SK-N-SH (cell line): ENCODE measurements around the gene PATL2. TPM values are rescaled to one million over a fixed set of nuclear protein-coding genes. Genes with fewer than 3 reads are reported as not detected.
A peak's percentile ranks its signal among the peaks of the same experiment; 100 is the strongest.

Source experiments
- CTCF ChIA-PET: fragments of 300-600, 350-600 bp; formaldehyde crosslinking; extraction: SDS; loops from one replicate; lab custom pipeline; 2021; lab: Yijun Ruan, JAX
- POLR2A ChIA-PET: fragments of 350-600 bp; sonication (Branson Sonifier 250); formaldehyde crosslinking; extraction: SDS; loops from one replicate; lab custom pipeline; 2020; ENCODE audit warnings: antibody characterized with exemption, inconsistent platforms; lab: Yijun Ruan, JAX
- DNase-seq: peaks from one replicate; pipeline ENCODE4 v3.0.0; 2012
- H2AFZ ChIP-seq: fragments of 200-600 bp; sonication (generic); 2 replicates; pipeline ENCODE4 v1.8.1; 2016; ENCODE audit warnings: antibody characterized with exemption, mild to moderate bottlenecking, low read depth
- H3F3A ChIP-seq: fragments of 200-600 bp; sonication (generic); replicated peaks from 2 replicates; pipeline ENCODE3; 2016; ENCODE audit warnings: antibody characterized with exemption, mild to moderate bottlenecking; ENCODE audit not compliant: insufficient read depth
- H3K27ac ChIP-seq, 2 experiments: fragments of 200-500 bp in 1 of 2; fragments of 200-600 bp in 1 of 2; sonication (Bioruptor generic) in 1 of 2; sonication (generic), shearing (Covaris generic) in 1 of 2; 2 replicates each; pipeline versions ENCODE4 v1.5.1 to v1.6.1; 2014 to 2016; ENCODE audit warnings: low read depth in 2 of 2, inconsistent platforms in 1 of 2, low read length in 1 of 2, mild to moderate bottlenecking in 1 of 2, mixed read lengths in 1 of 2
- H3K27me3 ChIP-seq: fragments of 200-600 bp; sonication (generic), shearing (Covaris generic); 2 replicates; pipeline ENCODE4 v1.6.1; 2016; ENCODE audit warnings: mixed run types; ENCODE audit not compliant: insufficient read depth
- H3K36me3 ChIP-seq, 2 experiments: fragments of 200-500 bp in 1 of 2; fragments of 200-600 bp in 1 of 2; sonication (Bioruptor generic) in 1 of 2; sonication (generic) in 1 of 2; replicated peaks in 1 of 2; 2 replicates each; pipeline versions ENCODE3 to v1.5.1; 2014 to 2016; ENCODE audit warnings: low read length in 1 of 2, mild to moderate bottlenecking in 1 of 2; ENCODE audit not compliant: insufficient read depth in 2 of 2, control insufficient read depth in 1 of 2
- H3K4me1 ChIP-seq, 2 experiments: fragments of 200-500 bp in 1 of 2; fragments of 200-600 bp in 1 of 2; sonication (Bioruptor generic) in 1 of 2; sonication (generic), shearing (Covaris generic) in 1 of 2; 2 replicates each; pipeline versions ENCODE4 v1.5.1 to v1.6.1; 2014 to 2016; ENCODE audit warnings: low read depth in 1 of 2, low read length in 1 of 2, mixed run types in 1 of 2; ENCODE audit not compliant: insufficient read depth in 2 of 2, control insufficient read depth in 1 of 2
- H3K4me2 ChIP-seq: fragments of 200-600 bp; sonication (generic), shearing (Covaris generic); 2 replicates; pipeline ENCODE4 v1.6.1; 2017; ENCODE audit warnings: mixed run types
- H3K4me3 ChIP-seq, 2 experiments: fragments of 200-500 bp in 1 of 2; fragments of 200-600 bp in 1 of 2; sonication (Bioruptor generic) in 1 of 2; sonication (generic), shearing (Covaris generic) in 1 of 2; 2 replicates each; pipeline versions ENCODE4 v1.5.1 to v1.8.1; 2014 to 2016; ENCODE audit warnings: low read depth in 2 of 2, inconsistent platforms in 1 of 2, low read length in 1 of 2, mild to moderate bottlenecking in 1 of 2, mixed read lengths in 1 of 2, moderate library complexity in 1 of 2
- H3K79me2 ChIP-seq: fragments of 200-600 bp; sonication (generic); 2 replicates; pipeline ENCODE4 v1.8.1; 2017; ENCODE audit warnings: mild to moderate bottlenecking; ENCODE audit not compliant: insufficient read depth
- H3K9ac ChIP-seq: fragments of 200-600 bp; sonication (generic); 2 replicates; pipeline ENCODE4 v1.6.1; 2017; ENCODE audit warnings: mixed run types
- H3K9me2 ChIP-seq: fragments of 200-600 bp; sonication (generic); 2 replicates; pipeline ENCODE4 v1.6.1; 2017; ENCODE audit warnings: mixed run types
- H3K9me3 ChIP-seq: fragments of 200-600 bp; sonication (generic); 2 replicates; pipeline ENCODE4 v1.6.1; 2017; ENCODE audit warnings: mixed run types, mild to moderate bottlenecking, moderate library complexity
- H4K20me1 ChIP-seq: fragments of 200-600 bp; sonication (generic); 2 replicates; pipeline ENCODE4 v1.6.1; 2017; ENCODE audit warnings: mild to moderate bottlenecking, mixed run types; ENCODE audit not compliant: insufficient read depth
- CHD2 ChIP-seq: fragments of 150-350 bp; IDR thresholded peaks from 2 replicates; pipeline ENCODE4 v1.6.1; 2018; ENCODE audit warnings: low read length; ENCODE audit not compliant: partially characterized antibody
- ELF1 ChIP-seq: IDR thresholded peaks from 2 replicates; pipeline ENCODE4 v1.4.0; 2012
- EP300 ChIP-seq, 2 experiments: IDR thresholded peaks; 2 replicates each; pipeline versions ENCODE4 v1.4.0 to v1.6.1; 2012; ENCODE audit warnings: borderline replicate concordance in 1 of 2, low read depth in 1 of 2, low read length in 1 of 2
- FOXJ3 ChIP-seq: sonication (generic); formaldehyde crosslinking; IDR thresholded peaks from 2 replicates; pipeline ENCODE4 v1.5.1; 2020; ENCODE audit warnings: mild to moderate bottlenecking, missing genetic modification reagents
- FOXM1 ChIP-seq: IDR thresholded peaks from 2 replicates; pipeline ENCODE4 v1.4.0; 2012; ENCODE audit warnings: low read depth, mild to moderate bottlenecking
- GATA2 ChIP-seq: sonication (generic); formaldehyde crosslinking; IDR thresholded peaks from 2 replicates; pipeline ENCODE4 v1.5.0; 2020; ENCODE audit warnings: mild to moderate bottlenecking, missing genetic modification reagents
- JUND ChIP-seq: IDR thresholded peaks from 2 replicates; pipeline ENCODE4 v1.4.0; 2012
- MXI1 ChIP-seq: IDR thresholded peaks from 2 replicates; pipeline ENCODE4 v1.6.1; 2012; ENCODE audit warnings: mild to moderate bottlenecking, low read depth, low read length, improper control_type of control experiment
- NFIC ChIP-seq: IDR thresholded peaks from 2 replicates; pipeline ENCODE4 v1.4.0; 2012; ENCODE audit warnings: borderline replicate concordance
- NRF1 ChIP-seq: IDR thresholded peaks from 2 replicates; pipeline ENCODE4 v1.6.1; 2012; ENCODE audit warnings: low read depth, mild to moderate bottlenecking, low read length
- POLR2AphosphoS5 ChIP-seq: IDR thresholded peaks from 2 replicates; pipeline ENCODE4 v1.6.1; 2012; ENCODE audit warnings: low read depth, low read length
- REST ChIP-seq: IDR thresholded peaks from 2 replicates; pipeline ENCODE4 v1.6.1; 2012; ENCODE audit warnings: mild to moderate bottlenecking, low read depth, low read length, moderate library complexity
- TAF1 ChIP-seq: IDR thresholded peaks from 2 replicates; pipeline ENCODE4 v1.6.1; 2012; ENCODE audit warnings: low read depth, mild to moderate bottlenecking, low read length, moderate library complexity, borderline replicate concordance
- USF1 ChIP-seq: IDR thresholded peaks from 2 replicates; pipeline ENCODE4 v1.4.0; 2012; ENCODE audit warnings: low read depth, borderline replicate concordance
- YY1 ChIP-seq: IDR thresholded peaks from 2 replicates; pipeline ENCODE4 v1.4.0; 2012; ENCODE audit warnings: low read depth, mild to moderate bottlenecking
- WGBS: methylation state at CpG from one replicate; pipeline ENCODE4 v1.1.6; 2017; ENCODE audit warnings: low lambda C conversion rate; 5-methylcytosine and 5-hydroxymethylcytosine counted together
- polyA plus RNA-seq, 3 experiments: library from polyadenylated mRNA; depleted of rRNA; stranded (reverse); fragments of >200 nt; gene quantifications; 2 replicates each; pipeline ENCODE4 v1.2.3, GENCODE V29; 2012
- TF ChIP-seq, protein P1 (sequence below): IDR thresholded peaks from 2 replicates; pipeline ENCODE4 v1.4.0; 2012; ENCODE audit warnings: low read depth
- TF ChIP-seq, protein P2 (sequence below): fragments of 150-350 bp; IDR thresholded peaks from 2 replicates; pipeline ENCODE4 v1.6.1; 2016; ENCODE audit warnings: mild to moderate bottlenecking, low read depth, low read length

Gene PATL2
- polyA plus RNA-seq, 1 of the 3 experiments (the other 2 are of a cell fraction) = 0.31 TPM

- Histone ChIP-seq H3K79me2 (peaks cover 14% of the 10 kb centered on the region; the same call in 1 of the 2 replicates), H3K4me2 (peak overlapping the region; percentile 95; the same call in 1 of the 2 replicates), H3F3A (peaks cover 19% of the 10 kb centered on the region), H4K20me1 (no peaks in the 10 kb centered on the region), H3K4me3 (no peak overlapping the region), H3K9me3 (no peaks in the 10 kb centered on the region), H3K36me3 (peaks cover 5 to 11% of the 10 kb centered on the region in 2 experiments), H3K27me3 (no peaks in the 10 kb centered on the region), H2AFZ (peak overlapping the region; percentile 41; the same call in 1 of the 2 replicates), H3K27ac (peak overlapping the region; percentile 96 to 97), H3K9me2 (no peaks in the 10 kb centered on the region), H3K9ac (peak overlapping the region; percentile 85; the same call in 1 of the 2 replicates), H3K4me1 (peaks cover 6 to 17% of the 10 kb centered on the region in 2 experiments; a peak in 3 of 4 replicates)
- DNase-seq = no peak
- CTCF ChIA-PET = interaction anchor here (0.9 kb wide), 1 partner anchor 10 kb away, joined by 3 read pairs; no protein-coding TSS in a partner anchor
- POLR2A ChIA-PET = interaction anchor here (1.1 to 3.0 kb wide), 2 partner anchors 14 to 16 kb away, joined by 3 to 19 read pairs; partner anchors contain the start of genes B2M and PATL2
- TF ChIP-seq GATA2 (CRISPR knock-in tag) = no peak
- no peak for TF ChIP-seq MXI1
- no peak for TF ChIP-seq FOXJ3 (CRISPR knock-in tag)
- no peak for TF ChIP-seq NFIC
- no peak for TF ChIP-seq YY1
- no peak for TF ChIP-seq EP300 (IDR thresholded peaks at IDR 0.05; ENCODE audit: borderline replicate concordance in 1 of 2, low read depth in 1 of 2, low read length in 1 of 2)
- TF ChIP-seq FOXM1 = no peak
- TF ChIP-seq CHD2 = no peak
- TF ChIP-seq, protein P1, sequence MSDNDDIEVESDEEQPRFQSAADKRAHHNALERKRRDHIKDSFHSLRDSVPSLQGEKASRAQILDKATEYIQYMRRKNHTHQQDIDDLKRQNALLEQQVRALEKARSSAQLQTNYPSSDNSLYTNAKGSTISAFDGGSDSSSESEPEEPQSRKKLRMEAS = no peak
- no peak for TF ChIP-seq USF1
- TF ChIP-seq ELF1 = no peak
- TF ChIP-seq JUND = no peak
- no peak for TF ChIP-seq NRF1
- TF ChIP-seq REST = no peak
- TF ChIP-seq, protein P2, sequence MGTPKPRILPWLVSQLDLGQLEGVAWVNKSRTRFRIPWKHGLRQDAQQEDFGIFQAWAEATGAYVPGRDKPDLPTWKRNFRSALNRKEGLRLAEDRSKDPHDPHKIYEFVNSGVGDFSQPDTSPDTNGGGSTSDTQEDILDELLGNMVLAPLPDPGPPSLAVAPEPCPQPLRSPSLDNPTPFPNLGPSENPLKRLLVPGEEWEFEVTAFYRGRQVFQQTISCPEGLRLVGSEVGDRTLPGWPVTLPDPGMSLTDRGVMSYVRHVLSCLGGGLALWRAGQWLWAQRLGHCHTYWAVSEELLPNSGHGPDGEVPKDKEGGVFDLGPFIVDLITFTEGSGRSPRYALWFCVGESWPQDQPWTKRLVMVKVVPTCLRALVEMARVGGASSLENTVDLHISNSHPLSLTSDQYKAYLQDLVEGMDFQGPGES = no peak
- no peak for TF ChIP-seq POLR2AphosphoS5
- no peak for TF ChIP-seq TAF1
- WGBS = 92% methylated on average over 6 of the region's 6 CpGs
Measured at GRCh38 chr15:44727485-44728231, 16.5 kb upstream of the PATL2 start.
